Neural progenitor cell (in vitro differentiated cells): ENCODE measurements around the gene RTN1.

Source experiments
- CTCF ChIP-seq: fragments of 200-600 bp; sonication (generic); IDR thresholded peaks from 2 replicates; pipeline ENCODE4 v1.5.1; 2017; ENCODE audit warnings: antibody characterized with exemption, mild to moderate bottlenecking
- EZH2phosphoT487 ChIP-seq: fragments of 200-600 bp; sonication (generic); IDR thresholded peaks from 2 replicates; pipeline ENCODE4 v1.6.1; 2017; ENCODE audit warnings: antibody characterized with exemption

- no peak for TF ChIP-seq CTCF
- TF ChIP-seq EZH2phosphoT487, result no peak
Observed at GRCh38 chr14:59755409-59756135, 115.0 kb downstream of the RTN1 start.
